Activated B cell treated with CpG ODN at 0.5 μM for 24 hours (primary cell): ENCODE results near the gene CYGB. TPM values are rescaled to one million over a fixed set of nuclear protein-coding genes. Genes with fewer than 3 reads are reported as not detected.

Experiments used
- ATAC-seq: fragments of 200-7000 bp; cut with Tn5 transposase; one replicate; pipeline ENCODE4 v1.10.0; 2021; ENCODE audit warnings: low read depth, mild to moderate bottlenecking, moderate library complexity
- CTCF ChIA-PET: fragments of 350-600 bp; sonication (Branson Sonifier 250); formaldehyde crosslinking; loops from one replicate; lab custom pipeline; 2021; ENCODE audit warnings: antibody characterized with exemption; lab: Charles Lee
- POLR2A ChIA-PET: fragments of 350-600 bp; sonication (Branson Sonifier 250); formaldehyde crosslinking; loops from one replicate; lab custom pipeline; 2021; ENCODE audit warnings: antibody characterized with exemption; lab: Charles Lee
- DNase-seq: peaks from one replicate; pipeline ENCODE4 v3.0.0; 2022
- H3K27ac Mint-ChIP-seq: one replicate; pipeline ENCODE4 v1.8.0; 2020; ENCODE audit warnings: mixed read lengths
- H3K27me3 Mint-ChIP-seq: one replicate; pipeline ENCODE4 v1.8.0; 2021; ENCODE audit warnings: mixed read lengths
- H3K36me3 Mint-ChIP-seq: one replicate; pipeline ENCODE4 v1.8.0; 2021; ENCODE audit warnings: low read depth, mixed read lengths
- H3K4me1 Mint-ChIP-seq: one replicate; pipeline ENCODE4 v1.8.0; 2021; ENCODE audit warnings: mixed read lengths
- H3K4me3 Mint-ChIP-seq: one replicate; pipeline ENCODE4 v1.8.0; 2020; ENCODE audit warnings: mild to moderate bottlenecking, mixed read lengths
- H3K9me3 Mint-ChIP-seq: one replicate; pipeline ENCODE4 v1.8.0; 2020; ENCODE audit warnings: mixed read lengths
- intact Hi-C: fragments of 100-400 bp; cut with micrococcal nuclease; formaldehyde crosslinking; loops from one replicate; pipeline ENCODE4 v1.15.1; 2024
- total RNA-seq: library from RNA; stranded (reverse); gene quantifications from 2 replicates; pipeline ENCODE4 v1.2.3, GENCODE V29; 2022
- TF ChIP-seq, protein P1 (sequence below): fragments of 200-600 bp; IDR thresholded peaks from one replicate; pipeline ENCODE4 v1.8.0; 2022; ENCODE audit warnings: antibody characterized with exemption, mild to moderate bottlenecking

CYGB gene
- total RNA-seq, 1 donor from 2014 or later: 0.49 TPM

DNA sequence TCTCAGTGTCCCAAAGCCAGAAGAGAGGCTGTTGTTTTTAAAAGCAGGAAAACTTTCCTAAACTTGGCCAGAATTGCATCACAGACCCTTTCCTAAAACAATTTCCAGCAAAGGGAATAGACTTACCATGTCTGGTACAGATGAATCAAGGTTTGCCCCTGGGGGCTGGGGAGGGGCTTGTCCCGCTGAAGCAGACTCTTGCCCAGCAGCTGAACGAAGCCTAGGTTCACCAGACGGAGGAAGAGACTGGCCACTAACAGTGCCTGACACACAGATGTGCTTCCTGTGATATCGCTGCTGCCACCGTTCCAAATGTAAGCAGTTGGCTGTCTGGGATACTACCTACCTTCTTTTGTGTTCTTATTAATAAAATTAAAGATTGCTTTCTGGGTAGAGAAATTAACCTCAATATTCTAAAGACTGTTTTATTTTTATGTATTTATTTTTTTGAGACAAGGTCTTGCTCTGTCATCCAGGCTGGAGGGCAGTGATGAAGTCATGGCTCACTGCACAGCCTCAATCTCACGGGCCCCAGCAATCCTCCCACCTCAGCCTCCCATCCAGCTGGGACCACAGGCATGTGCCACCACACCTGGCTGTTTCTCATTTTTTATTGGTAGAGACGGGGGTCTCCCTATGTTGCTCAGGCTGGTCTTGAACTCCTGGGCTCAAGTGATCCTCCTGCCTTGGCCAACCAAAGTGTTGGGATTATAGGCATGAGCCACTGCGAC, 15.8 kb upstream of the CYGB start:
- intact Hi-C loops: loop anchor here (10.0 kb wide), 1 partner anchor 891 kb away; no protein-coding TSS in a partner anchor
- Mint-ChIP-seq H3K9me3 (no peaks in the 10 kb centered on the region), H3K36me3 (peaks cover 8% of the 10 kb centered on the region), H3K4me1 (peaks cover 36% of the 10 kb centered on the region), H3K4me3 (no peak overlapping the region), H3K27ac (no peak overlapping the region), H3K27me3 (no peaks in the 10 kb centered on the region)
- TF ChIP-seq, protein P1, sequence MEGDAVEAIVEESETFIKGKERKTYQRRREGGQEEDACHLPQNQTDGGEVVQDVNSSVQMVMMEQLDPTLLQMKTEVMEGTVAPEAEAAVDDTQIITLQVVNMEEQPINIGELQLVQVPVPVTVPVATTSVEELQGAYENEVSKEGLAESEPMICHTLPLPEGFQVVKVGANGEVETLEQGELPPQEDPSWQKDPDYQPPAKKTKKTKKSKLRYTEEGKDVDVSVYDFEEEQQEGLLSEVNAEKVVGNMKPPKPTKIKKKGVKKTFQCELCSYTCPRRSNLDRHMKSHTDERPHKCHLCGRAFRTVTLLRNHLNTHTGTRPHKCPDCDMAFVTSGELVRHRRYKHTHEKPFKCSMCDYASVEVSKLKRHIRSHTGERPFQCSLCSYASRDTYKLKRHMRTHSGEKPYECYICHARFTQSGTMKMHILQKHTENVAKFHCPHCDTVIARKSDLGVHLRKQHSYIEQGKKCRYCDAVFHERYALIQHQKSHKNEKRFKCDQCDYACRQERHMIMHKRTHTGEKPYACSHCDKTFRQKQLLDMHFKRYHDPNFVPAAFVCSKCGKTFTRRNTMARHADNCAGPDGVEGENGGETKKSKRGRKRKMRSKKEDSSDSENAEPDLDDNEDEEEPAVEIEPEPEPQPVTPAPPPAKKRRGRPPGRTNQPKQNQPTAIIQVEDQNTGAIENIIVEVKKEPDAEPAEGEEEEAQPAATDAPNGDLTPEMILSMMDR: no peak
- ATAC-seq: no peak
- ChIA-PET CTCF (no interaction called here), POLR2A (interaction anchor here (0.6 to 1.4 kb wide), 2 partner anchors 25 to 68 kb away, joined by 3 to 4 read pairs; no protein-coding TSS in a partner anchor)
- no peak for DNase-seq

DNA sequence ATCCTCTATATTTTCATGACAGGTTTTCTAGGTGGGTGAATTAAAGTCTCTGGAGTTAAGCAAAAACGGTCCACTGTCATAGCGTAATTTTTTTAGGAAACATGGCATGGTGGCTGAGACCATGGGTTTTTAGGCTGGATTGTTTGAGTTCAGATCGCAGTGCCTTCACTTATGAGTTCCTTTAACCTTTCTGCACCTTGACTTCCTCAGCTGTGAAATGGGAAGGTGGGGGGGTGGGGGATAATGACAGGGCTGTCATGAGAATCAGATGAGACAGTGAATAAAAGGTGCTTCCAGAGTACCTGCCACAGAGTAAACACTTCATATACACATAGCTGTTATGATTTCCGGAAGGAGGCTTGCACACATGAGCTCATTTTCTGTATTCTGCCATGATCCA, 14.2 kb upstream of the CYGB start:
- CTCF ChIA-PET: interaction anchor here (0.9 to 2.4 kb wide), 3 partner anchors 23 to 72 kb away, joined by 3 to 19 read pairs (median 5); no protein-coding TSS in a partner anchor
- no peaks in the 10 kb centered on the region for H3K27me3 Mint-ChIP-seq
- H3K9me3 Mint-ChIP-seq: no peaks in the 10 kb centered on the region
- no peak for DNase-seq
- POLR2A ChIA-PET: no interaction called here
- H3K36me3 Mint-ChIP-seq: no peaks in the 10 kb centered on the region
- peaks cover 21% of the 10 kb centered on the region for H3K4me1 Mint-ChIP-seq
- no peak for ATAC-seq
- TF ChIP-seq, protein P1: no peak
- no peak overlapping the region for H3K27ac Mint-ChIP-seq
- intact Hi-C loops: loop anchor here (10.0 kb wide), 1 partner anchor 893 kb away; no protein-coding TSS in a partner anchor
- H3K4me3 Mint-ChIP-seq: no peak overlapping the region

DNA sequence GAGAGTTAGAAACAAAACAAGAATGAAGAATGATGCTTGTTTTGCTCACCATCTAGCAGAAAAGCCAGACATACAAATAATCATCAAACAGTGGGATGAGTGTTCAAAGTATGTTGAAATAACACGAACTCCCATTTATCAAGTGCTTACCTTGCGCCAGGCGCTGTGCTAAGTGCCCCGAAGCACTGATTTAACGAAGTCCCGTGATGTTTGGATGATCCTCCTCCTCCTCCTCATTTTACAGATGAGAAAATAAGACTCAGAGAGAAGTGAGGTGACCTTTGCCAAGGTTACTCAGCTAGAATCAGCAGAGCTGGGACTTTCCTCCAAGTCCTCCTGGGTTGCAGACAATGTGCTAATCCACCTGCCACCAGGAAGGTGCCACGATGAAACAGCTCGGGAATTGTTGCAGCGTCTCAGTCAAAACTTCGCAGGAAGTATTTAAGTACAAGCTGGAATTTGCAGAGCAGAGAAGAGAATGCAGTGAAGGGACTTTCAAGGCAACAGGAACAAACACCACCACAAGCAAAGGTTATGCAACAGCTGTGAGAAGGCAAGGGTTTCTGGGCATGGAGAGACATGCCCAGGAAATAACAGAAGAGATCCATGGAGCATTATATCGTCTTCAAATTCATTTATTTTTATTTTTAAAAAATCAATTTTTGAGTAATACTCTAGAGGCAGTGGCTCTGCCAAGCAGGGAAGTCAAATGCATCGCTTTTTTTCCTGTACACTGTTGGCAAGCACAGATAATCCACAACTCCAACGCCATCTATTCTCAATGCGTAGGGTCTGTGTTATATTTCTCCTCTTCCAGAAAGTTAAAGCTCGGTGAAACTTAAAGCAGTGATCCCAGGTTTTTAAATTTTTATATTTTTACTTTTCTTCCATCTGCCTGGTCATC, 13.5 kb upstream of the CYGB start:
- CTCF ChIA-PET: interaction anchor here (0.9 to 2.4 kb wide), 3 partner anchors 22 to 73 kb away, joined by 3 to 19 read pairs (median 5); no protein-coding TSS in a partner anchor
- ATAC-seq (no peak), DNase-seq (no peak)
- Mint-ChIP-seq H3K9me3 (no peaks in the 10 kb centered on the region), H3K4me1 (peaks cover 17% of the 10 kb centered on the region), H3K4me3 (peak overlapping the region; percentile 35), H3K27ac (peak overlapping the region; percentile 19), H3K27me3 (no peaks in the 10 kb centered on the region), H3K36me3 (no peaks in the 10 kb centered on the region)
- TF ChIP-seq, protein P1: no peak
- intact Hi-C loops: loop anchor here (10.0 kb wide), 1 partner anchor 894 kb away; no protein-coding TSS in a partner anchor
- POLR2A ChIA-PET: interaction anchor here (0.5 to 1.2 kb wide), 3 partner anchors 23 to 71 kb away, joined by 3 to 5 read pairs (median 3); no protein-coding TSS in a partner anchor

DNA sequence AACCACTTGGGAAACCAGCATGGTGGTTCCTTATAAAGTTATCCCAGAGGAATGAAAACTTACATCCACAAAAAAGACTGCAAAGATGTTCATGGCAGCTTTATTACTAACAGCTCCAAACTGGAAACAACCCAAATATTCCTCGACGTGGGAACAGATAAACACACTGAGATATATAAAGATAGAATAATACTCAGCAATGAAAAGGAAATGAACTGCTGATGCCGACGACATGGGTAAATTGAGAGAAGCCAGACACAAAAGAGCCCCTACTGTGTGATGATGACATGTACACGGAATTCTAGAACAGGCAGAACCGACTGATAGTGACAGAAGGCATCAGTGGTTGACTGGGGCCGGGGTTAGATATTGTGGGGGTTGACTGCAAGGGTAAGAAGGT, 12.0 kb upstream of the CYGB start:
- intact Hi-C loops: no loop called here

More for the DNA sequence above, 12.0 kb upstream of the CYGB start:
- TF ChIP-seq, protein P1: no peak
- DNase-seq: no peak
- H3K4me3 Mint-ChIP-seq: no peak overlapping the region
- no peak for ATAC-seq
- H3K36me3 Mint-ChIP-seq: no peaks in the 10 kb centered on the region
- H3K27ac Mint-ChIP-seq: no peak overlapping the region
- ChIA-PET POLR2A (interaction anchor here (1.1 to 1.2 kb wide), 2 partner anchors 21 to 27 kb away, joined by 3 to 4 read pairs; no protein-coding TSS in a partner anchor), CTCF (interaction anchor here (1.9 kb wide), 1 partner anchor 26 kb away, joined by 15 read pairs; no protein-coding TSS in a partner anchor)
- no peaks in the 10 kb centered on the region for H3K9me3 Mint-ChIP-seq
- peaks cover 2% of the 10 kb centered on the region for H3K27me3 Mint-ChIP-seq
- H3K4me1 Mint-ChIP-seq: peaks cover 11% of the 10 kb centered on the region
